Gastroesophageal sphincter (tissue), 4 donors: ENCODE results near the gene TMEM174. TPM values are rescaled to one million over a fixed set of nuclear protein-coding genes. Genes with fewer than 3 reads are reported as not detected.

Experiments
- ATAC-seq: fragments of 150-250 bp; one replicate; pipeline ENCODE4 v1.9.1; 2016; ENCODE audit warnings: mild to moderate bottlenecking, moderate library complexity
- H3K27ac ChIP-seq, 4 donors: fragments of 200-600 bp; sonication (generic) in 3 of 4; 1 replicate in 3 of 4; 2 replicates in 1 of 4; pipeline ENCODE4 v1.5.1; 2016 to 2019
- H3K27me3 ChIP-seq: fragments of 200-600 bp; sonication (generic); one replicate; pipeline ENCODE4 v1.5.1; 2019
- H3K36me3 ChIP-seq, 2 donors: fragments of 200-600 bp; sonication (generic); one replicate each; pipeline ENCODE4 v1.5.1; 2019; ENCODE audit warnings: control low read depth in 1 of 2
- H3K4me1 ChIP-seq, 3 donors: fragments of 200-600 bp; sonication (generic); 1 replicate in 2 of 3; 2 replicates in 1 of 3; pipeline ENCODE4 v1.5.1; 2016 to 2019; ENCODE audit warnings: control low read depth in 2 of 3
- H3K4me3 ChIP-seq, 2 donors: fragments of 200-600 bp; sonication (generic); one replicate each; pipeline ENCODE4 v1.5.1; 2019; ENCODE audit warnings: mild to moderate bottlenecking in 1 of 2, moderate library complexity in 1 of 2
- H3K9me3 ChIP-seq, 3 donors: fragments of 200-600 bp; sonication (generic); one replicate each; pipeline ENCODE4 v1.5.1; 2017 to 2019; ENCODE audit warnings: control low read depth in 2 of 3
- EP300 ChIP-seq: sonication (generic); formaldehyde crosslinking; IDR thresholded peaks from one replicate; pipeline ENCODE4 v1.6.1; 2017; ENCODE audit warnings: antibody characterized with exemption, mild to moderate bottlenecking
- POLR2A ChIP-seq, 2 donors: fragments of 450-650 bp; IDR thresholded peaks; one replicate each; pipeline ENCODE4 v1.6.1; 2017; ENCODE audit warnings: antibody characterized with exemption in 2 of 2, mild to moderate bottlenecking in 2 of 2, moderate library complexity in 1 of 2
- POLR2AphosphoS5 ChIP-seq: sonication (generic); formaldehyde crosslinking; IDR thresholded peaks from one replicate; pipeline ENCODE4 v1.6.1; 2017; ENCODE audit warnings: antibody characterized with exemption
- WGBS, 2 donors: methylation state at CpG; one replicate each; pipeline ENCODE4 v1.1.5; 2018; ENCODE audit warnings: low coverage in 1 of 2; 5-methylcytosine and 5-hydroxymethylcytosine counted together
- total RNA-seq, 4 donors: library from RNA; depleted of rRNA; stranded (reverse); fragments of >200 nt; gene quantifications; one replicate each; pipeline ENCODE4 v1.1.0, GENCODE V29; 2016
- TF ChIP-seq, protein P1 (sequence below), 4 experiments: fragments of 200-600 bp in 2 of 4; fragments of 450-650 bp in 2 of 4; sonication (generic) in 1 of 4; IDR thresholded peaks; one replicate each; pipeline ENCODE4 v1.5.1; 2017 to 2019; ENCODE audit warnings: antibody characterized with exemption in 4 of 4, mild to moderate bottlenecking in 2 of 4, moderate library complexity in 2 of 4

Gene TMEM174
- total RNA-seq, 4 donors from 2014 or later: not detected

DNA sequence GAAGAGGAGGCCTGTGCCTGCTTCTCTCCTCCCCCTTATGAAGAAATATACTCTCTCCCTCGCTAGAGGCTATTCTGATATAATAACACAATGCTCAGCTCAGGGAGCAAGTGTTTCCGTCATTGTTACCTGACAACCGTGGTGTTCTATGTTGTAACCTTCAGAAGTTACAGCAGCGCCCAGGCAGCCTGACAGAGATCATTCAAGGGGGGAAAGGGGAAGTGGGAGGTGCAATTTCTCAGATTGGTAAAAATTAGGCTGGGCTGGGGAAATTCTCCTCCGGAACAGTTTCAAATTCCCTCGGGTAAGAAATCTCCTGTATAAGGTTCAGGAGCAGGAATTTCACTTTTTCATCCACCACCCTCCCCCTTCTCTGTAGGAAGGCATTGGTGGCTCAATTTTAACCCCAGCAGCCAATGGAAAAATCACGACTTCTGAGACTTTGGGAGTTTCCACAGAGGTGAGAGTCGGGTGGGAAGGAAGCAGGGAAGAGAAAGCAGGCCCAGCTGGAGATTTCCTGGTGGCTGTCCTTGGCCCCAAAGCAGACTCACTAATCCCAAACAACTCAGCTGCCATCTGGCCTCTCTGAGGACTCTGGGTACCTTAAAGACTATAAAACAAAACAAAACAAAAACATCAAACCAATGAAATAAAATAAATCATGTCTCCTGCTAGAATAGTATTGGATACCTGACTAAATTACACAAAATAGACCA is 1.3 kb downstream of the TMEM174 start:
- Histone ChIP-seq H3K36me3 (no peaks in the 10 kb centered on the region), H3K9me3 (peaks cover 0 to 7% (median 0%) of the 10 kb centered on the region in 3 donors), H3K27me3 (peaks cover 54% of the 10 kb centered on the region), H3K4me1 (no peaks in the 10 kb centered on the region), H3K27ac (no peak overlapping the region), H3K4me3 (no peak overlapping the region)
- WGBS, 2 donors: 85% methylated on average over 5 of the region's 8 CpGs; no CpG with 5 or more reads in 1 of the 2 donors
- TF ChIP-seq POLR2A (IDR thresholded peaks at IDR 0.05): no peak
- no peak for TF ChIP-seq EP300
- TF ChIP-seq, protein P1, sequence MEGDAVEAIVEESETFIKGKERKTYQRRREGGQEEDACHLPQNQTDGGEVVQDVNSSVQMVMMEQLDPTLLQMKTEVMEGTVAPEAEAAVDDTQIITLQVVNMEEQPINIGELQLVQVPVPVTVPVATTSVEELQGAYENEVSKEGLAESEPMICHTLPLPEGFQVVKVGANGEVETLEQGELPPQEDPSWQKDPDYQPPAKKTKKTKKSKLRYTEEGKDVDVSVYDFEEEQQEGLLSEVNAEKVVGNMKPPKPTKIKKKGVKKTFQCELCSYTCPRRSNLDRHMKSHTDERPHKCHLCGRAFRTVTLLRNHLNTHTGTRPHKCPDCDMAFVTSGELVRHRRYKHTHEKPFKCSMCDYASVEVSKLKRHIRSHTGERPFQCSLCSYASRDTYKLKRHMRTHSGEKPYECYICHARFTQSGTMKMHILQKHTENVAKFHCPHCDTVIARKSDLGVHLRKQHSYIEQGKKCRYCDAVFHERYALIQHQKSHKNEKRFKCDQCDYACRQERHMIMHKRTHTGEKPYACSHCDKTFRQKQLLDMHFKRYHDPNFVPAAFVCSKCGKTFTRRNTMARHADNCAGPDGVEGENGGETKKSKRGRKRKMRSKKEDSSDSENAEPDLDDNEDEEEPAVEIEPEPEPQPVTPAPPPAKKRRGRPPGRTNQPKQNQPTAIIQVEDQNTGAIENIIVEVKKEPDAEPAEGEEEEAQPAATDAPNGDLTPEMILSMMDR (IDR thresholded peaks at IDR 0.05): no peak
- TF ChIP-seq POLR2AphosphoS5: no peak
- no peak for ATAC-seq

DNA sequence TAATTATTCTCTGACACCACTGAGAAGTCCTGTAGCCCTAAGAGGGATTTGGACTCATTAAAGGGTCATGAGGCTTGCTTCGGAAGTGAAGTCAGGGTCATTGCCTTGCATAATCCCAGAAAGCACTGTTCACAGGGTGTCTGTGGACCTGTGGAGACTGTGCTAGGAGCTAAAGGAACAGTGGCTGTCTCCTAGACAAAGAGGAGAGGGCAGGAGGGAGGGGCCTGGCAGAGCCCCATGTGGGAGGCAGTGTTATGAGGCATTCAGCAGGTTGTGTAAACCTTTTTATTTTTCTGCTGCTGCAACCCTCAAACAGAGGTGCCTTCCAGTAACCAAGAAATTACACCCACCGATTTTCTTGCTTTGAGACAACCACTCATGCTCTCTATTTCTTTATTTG is 3.3 kb downstream of the TMEM174 start:
- Histone ChIP-seq H3K4me3 (no peak overlapping the region), H3K27ac (no peak overlapping the region), H3K4me1 (no peaks in the 10 kb centered on the region), H3K36me3 (no peaks in the 10 kb centered on the region), H3K9me3 (no peaks in the 10 kb centered on the region), H3K27me3 (peaks cover 61% of the 10 kb centered on the region)
- 81 to 100% methylated on average over 1 to 2 of the region's 2 CpGs for WGBS, 2 donors
- TF ChIP-seq POLR2A (IDR thresholded peaks at IDR 0.05): no peak
- TF ChIP-seq, protein P1 (IDR thresholded peaks at IDR 0.05): no peak
- no peak for TF ChIP-seq POLR2AphosphoS5
- no peak for ATAC-seq

DNA sequence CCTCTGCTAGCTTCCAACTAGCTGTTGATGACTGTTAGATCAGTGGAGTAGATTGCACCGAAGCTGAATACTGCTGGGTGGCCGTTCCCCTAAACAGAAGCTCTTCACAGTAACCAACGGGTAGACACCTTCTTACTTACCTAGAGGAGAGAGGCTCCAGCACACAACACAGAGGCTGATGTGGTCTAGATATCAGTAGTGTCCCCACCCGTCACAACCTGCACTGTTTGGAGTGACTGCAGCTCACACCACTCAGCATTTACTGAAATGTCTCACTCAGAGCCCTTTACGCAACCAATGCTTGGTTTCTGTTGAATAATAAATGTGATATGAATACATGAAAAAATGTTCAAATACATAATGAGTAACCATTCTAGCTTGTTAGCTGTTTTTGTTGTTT is 5.3 kb downstream of the TMEM174 start:
- Histone ChIP-seq H3K27ac (no peak overlapping the region), H3K36me3 (no peaks in the 10 kb centered on the region), H3K9me3 (no peaks in the 10 kb centered on the region), H3K4me3 (no peak overlapping the region), H3K27me3 (peaks cover 49% of the 10 kb centered on the region), H3K4me1 (no peaks in the 10 kb centered on the region)
- 80 to 90% methylated on average over 1 to 2 of the region's 5 CpGs for WGBS, 2 donors
- TF ChIP-seq POLR2A (IDR thresholded peaks at IDR 0.05): no peak
- no peak for ATAC-seq

DNA sequence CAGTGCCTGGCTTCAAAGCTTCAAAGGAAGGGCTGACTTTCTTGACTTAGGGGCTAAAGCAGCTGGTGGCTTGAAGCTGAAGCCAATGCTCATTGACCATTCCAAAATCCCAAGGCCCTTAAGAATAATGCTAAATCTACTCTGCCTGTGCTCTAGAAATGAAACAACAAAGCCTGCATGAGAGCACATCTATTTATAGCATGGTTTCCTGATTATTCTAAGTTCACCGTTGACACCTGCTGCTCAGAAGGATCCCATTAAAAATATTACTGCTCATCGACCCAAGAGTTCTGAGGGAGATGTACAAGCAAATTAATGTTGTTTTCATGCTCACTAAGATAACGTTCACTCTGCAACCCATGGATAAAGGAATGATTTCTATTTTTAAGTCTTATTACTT is 6.7 kb downstream of the TMEM174 start:
- peaks cover 55% of the 10 kb centered on the region for H3K27me3 ChIP-seq
- 54 to 64% methylated on average over 3 of the region's 3 CpGs for WGBS, 2 donors
- ATAC-seq: no peak

DNA sequence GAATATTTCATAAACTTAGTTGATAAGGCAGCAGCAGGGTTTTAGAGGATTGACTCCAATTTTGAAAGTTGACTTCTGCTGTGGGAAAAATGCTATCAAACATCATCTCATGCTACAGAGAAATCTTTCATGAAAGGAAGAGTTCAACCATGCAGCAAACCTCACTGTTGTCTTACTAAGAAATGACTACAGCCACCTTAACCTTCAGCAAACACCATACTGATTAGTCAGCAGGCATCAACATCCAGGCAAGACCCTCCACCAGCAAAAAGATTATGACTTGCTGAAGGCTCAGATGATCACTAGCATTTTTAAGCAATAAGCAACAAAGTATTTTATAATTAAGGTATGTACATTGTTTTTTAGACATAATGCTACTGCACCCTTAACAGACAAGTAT is 7.6 kb downstream of the TMEM174 start:
- H3K27me3 ChIP-seq: peaks cover 47% of the 10 kb centered on the region
- no peak overlapping the region for H3K4me3 ChIP-seq
- H3K9me3 ChIP-seq: peaks cover 0 to 14% (median 0%) of the 10 kb centered on the region in 3 donors
- H3K4me1 ChIP-seq: no peaks in the 10 kb centered on the region
- H3K36me3 ChIP-seq: no peaks in the 10 kb centered on the region
- TF ChIP-seq EP300 (no peak), POLR2A (IDR thresholded peaks at IDR 0.05) (no peak), POLR2AphosphoS5 (no peak)
- TF ChIP-seq, protein P1 (IDR thresholded peaks at IDR 0.05): no peak
- H3K27ac ChIP-seq: no peak overlapping the region
- no peak for ATAC-seq

More for the DNA sequence above, 6.7 kb downstream of the TMEM174 start:
- Histone ChIP-seq H3K27ac (no peak overlapping the region), H3K36me3 (no peaks in the 10 kb centered on the region), H3K4me3 (no peak overlapping the region), H3K9me3 (peaks cover 0 to 11% (median 0%) of the 10 kb centered on the region in 3 donors), H3K4me1 (no peaks in the 10 kb centered on the region)
- TF ChIP-seq POLR2A (IDR thresholded peaks at IDR 0.05) (no peak), POLR2AphosphoS5 (no peak), EP300 (no peak)
- TF ChIP-seq, protein P1 (IDR thresholded peaks at IDR 0.05): no peak
